Spleen (tissue), 11 donors: ENCODE measurements around the gene TBC1D16. TPM values are rescaled to one million over a fixed set of nuclear protein-coding genes. Genes with fewer than 3 reads are reported as not detected.
A peak's percentile ranks its signal among the peaks of the same experiment; 100 is the strongest.

ENCODE experiments used
- DNase-seq: peaks from one replicate; pipeline ENCODE4 v3.0.0-alpha.2; 2020
- H3K27ac ChIP-seq, 8 donors: fragments of 200-600 bp; sonication (generic) in 7 of 8; 1 replicate in 4 of 8; 2 replicates in 4 of 8; pipeline versions ENCODE4 v1.5.0 to v1.8.0; 2016 to 2021; ENCODE audit warnings: inconsistent platforms in 4 of 8, mild to moderate bottlenecking in 4 of 8, moderate library complexity in 1 of 8
- H3K27me3 ChIP-seq, 7 donors: fragments of 200-600 bp; sonication (generic) in 6 of 7; replicated peaks in 1 of 7; 1 replicate in 4 of 7; 2 replicates in 3 of 7; pipeline versions ENCODE4 v1.5.0 to v1.8.0; 2016 to 2021; ENCODE audit warnings: inconsistent platforms in 3 of 7, mild to moderate bottlenecking in 1 of 7
- H3K36me3 ChIP-seq, 6 donors: fragments of 200-600 bp; sonication (generic) in 5 of 6; 1 replicate in 4 of 6; 2 replicates in 2 of 6; pipeline versions ENCODE4 v1.5.0 to v1.8.0; 2016 to 2021; ENCODE audit warnings: inconsistent platforms in 2 of 6
- H3K4me1 ChIP-seq, 6 donors: fragments of 200-600 bp; sonication (generic) in 5 of 6; 1 replicate in 3 of 6; 2 replicates in 3 of 6; pipeline versions ENCODE4 v1.5.0 to v1.8.0; 2016 to 2021; ENCODE audit warnings: inconsistent platforms in 3 of 6
- H3K4me3 ChIP-seq, 8 donors: fragments of 200-600 bp; sonication (generic) in 7 of 8; 1 replicate in 4 of 8; 2 replicates in 4 of 8; pipeline versions ENCODE4 v1.5.0 to v1.8.0; 2016 to 2021; ENCODE audit warnings: inconsistent platforms in 4 of 8, mild to moderate bottlenecking in 4 of 8, moderate library complexity in 2 of 8
- H3K9me3 ChIP-seq, 8 donors: fragments of 200-600 bp; sonication (generic) in 7 of 8; 1 replicate in 4 of 8; 2 replicates in 4 of 8; pipeline versions ENCODE4 v1.5.0 to v1.8.0; 2016 to 2021; ENCODE audit warnings: inconsistent platforms in 4 of 8
- CTCF ChIP-seq, 11 experiments: fragments of 200-600 bp in 7 of 11; fragments of 450-650 bp in 4 of 11; sonication (generic) in 4 of 11; IDR thresholded peaks in 8 of 11; conservative IDR thresholded peaks in 3 of 11; 1 replicate in 7 of 11; 2 replicates in 4 of 11; pipeline versions ENCODE4 v1.4.0 to v1.8.0; 2016 to 2021; ENCODE audit warnings: antibody characterized with exemption in 11 of 11, inconsistent platforms in 4 of 11, mild to moderate bottlenecking in 1 of 11
- POLR2A ChIP-seq, 3 donors: fragments of 450-650 bp; IDR thresholded peaks; one replicate each; pipeline ENCODE4 v1.5.1; 2017; ENCODE audit warnings: antibody characterized with exemption in 3 of 3, mild to moderate bottlenecking in 1 of 3
- POLR2AphosphoS5 ChIP-seq, 3 donors: sonication (generic); formaldehyde crosslinking; IDR thresholded peaks; one replicate each; pipeline ENCODE4 v1.5.1; 2017; ENCODE audit warnings: antibody characterized with exemption in 3 of 3
- WGBS, 5 donors: extraction: QIAGEN DNeasy Blood & Tissue Kit in 3 of 5; methylation state at CpG; one replicate each; pipeline versions ENCODE4 v1.1.5 to v1.1.7; 2013 to 2018; 5-methylcytosine and 5-hydroxymethylcytosine counted together
- intact Hi-C: fragments of 100-400 bp; cut with DNase I; formaldehyde crosslinking; loops from one replicate; pipeline ENCODE4 v1.15.0; 2023; ENCODE audit warnings: low total_unique reads
- polyA plus RNA-seq, 3 donors: library from polyadenylated mRNA; stranded (reverse); fragments of 200-250 nt; gene quantifications; one replicate each; pipeline ENCODE4 v1.2.1, GENCODE V29; 2013
- total RNA-seq, 7 donors: library from RNA; depleted of rRNA in 3 of 7; stranded (reverse); fragments of >200 nt in 3 of 7; fragmentation: NEBNext Ultra II Directional in 4 of 7; extraction: Animal tissue kit (Norgen Biotek cat#: 25700) in 4 of 7; gene quantifications; one replicate each; pipeline versions ENCODE4 v1.1.0 to v1.2.1, GENCODE V29; 2016 to 2021
- donor health status: healthy with polysubstance abuse.
- donor health status: DM: no; HTN: no; CAD: no; lungs with moderate emphysema.
- donor health status: DM: no; HTN: no; CAD: no.
- donor health status: Bipolar disorder and iron deficiency.
- donor health status: healthy.
- donor health status: DM: no; HTN: no; CAD: no.
- donor health status: DM: yes; HTN: yes; CAD: no.

The TBC1D16 gene
- total and polyA plus RNA-seq, 10 donors: 1.3 to 33.6 (median 15.7) TPM

DNA sequence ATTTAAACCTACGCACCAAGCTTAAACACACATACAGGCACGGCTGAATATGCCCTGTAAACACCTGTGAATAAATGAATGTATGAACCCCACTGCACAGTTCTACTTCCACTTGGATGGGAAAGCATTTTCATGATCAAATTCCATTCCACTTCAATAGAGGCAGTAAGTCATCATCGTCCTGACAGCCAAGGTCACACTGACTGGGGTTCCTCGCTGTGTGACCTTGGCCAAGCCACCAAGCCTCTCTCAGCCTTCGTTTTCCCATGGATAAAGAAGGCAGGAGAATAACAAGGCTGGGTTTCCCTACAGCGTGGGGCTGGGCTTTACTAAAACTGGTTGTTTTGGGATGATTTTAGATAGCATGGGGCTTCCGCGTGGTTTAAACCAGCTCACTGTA is 82.8 kb downstream of the TBC1D16 start:
- Histone ChIP-seq H3K36me3 (peaks cover 0 to 27% (median 0%) of the 10 kb centered on the region in 6 donors), H3K9me3 (no peaks in the 10 kb centered on the region), H3K27ac (peak overlapping the region in 5 of 8 donors; percentile 5 to 56 (median 34)), H3K4me1 (peaks cover 6 to 28% (median 22%) of the 10 kb centered on the region in 6 donors), H3K27me3 (no peaks in the 10 kb centered on the region), H3K4me3 (no peak overlapping the region)
- DNase-seq: no peak
- intact Hi-C loops: no loop called here
- peak in 1 of 3 donors; percentile 28 for TF ChIP-seq POLR2AphosphoS5 (IDR thresholded peaks at IDR 0.05)
- no peak for TF ChIP-seq CTCF (IDR thresholded peaks at IDR 0.05 in 8 of 11, conservative IDR thresholded peaks at IDR 0.05 in 3 of 11)
- no peak for TF ChIP-seq POLR2A (IDR thresholded peaks at IDR 0.05)
- 72 to 79% (median 77%) methylated on average over 8 of the region's 8 CpGs for WGBS, 5 donors

- intact Hi-C loops: no loop called here
- Histone ChIP-seq H3K36me3 (peaks cover 0 to 32% (median 0%) of the 10 kb centered on the region in 6 donors), H3K27ac (peak overlapping the region in 5 of 8 donors; percentile 5 to 56 (median 40)), H3K4me1 (peaks cover 6 to 28% (median 22%) of the 10 kb centered on the region in 6 donors), H3K27me3 (no peaks in the 10 kb centered on the region), H3K4me3 (no peak overlapping the region), H3K9me3 (no peaks in the 10 kb centered on the region)
- no peak for TF ChIP-seq POLR2A (IDR thresholded peaks at IDR 0.05)
- no peak for TF ChIP-seq CTCF (IDR thresholded peaks at IDR 0.05 in 8 of 11, conservative IDR thresholded peaks at IDR 0.05 in 3 of 11)
- no peak for TF ChIP-seq POLR2AphosphoS5 (IDR thresholded peaks at IDR 0.05)
- 80 to 84% (median 83%) methylated on average over 33 to 36 of the region's 36 CpGs for WGBS, 5 donors
- DNase-seq: no peak
These were observed 83.3 kb downstream of the TBC1D16 start for GRCh38 chr17:79952265-79952877.

GRCh38 chr17:79951361-79952264 is 84.1 kb downstream of the TBC1D16 start:
- no peaks in the 10 kb centered on the region for H3K9me3 ChIP-seq
- 49 to 61% (median 56%) methylated on average over 18 to 31 of the region's 31 CpGs for WGBS, 5 donors
- no peak overlapping the region for H3K4me3 ChIP-seq
- intact Hi-C loops: no loop called here
- H3K4me1 ChIP-seq: peaks cover 6 to 28% (median 22%) of the 10 kb centered on the region in 6 donors
- H3K27ac ChIP-seq: peak overlapping the region in 4 of 8 donors; percentile 22 to 56 (median 44)
- H3K36me3 ChIP-seq: peaks cover 0 to 40% (median 0%) of the 10 kb centered on the region in 6 donors
- no peak for TF ChIP-seq CTCF (IDR thresholded peaks at IDR 0.05 in 8 of 11, conservative IDR thresholded peaks at IDR 0.05 in 3 of 11)
- TF ChIP-seq POLR2A (IDR thresholded peaks at IDR 0.05): no peak
- TF ChIP-seq POLR2AphosphoS5 (IDR thresholded peaks at IDR 0.05): no peak
- DNase-seq: no peak
- no peaks in the 10 kb centered on the region for H3K27me3 ChIP-seq

- DNase-seq: no peak
- H3K36me3 ChIP-seq: peaks cover 0 to 47% (median 0%) of the 10 kb centered on the region in 6 donors
- no peaks in the 10 kb centered on the region for H3K9me3 ChIP-seq
- intact Hi-C loops: no loop called here
- H3K27me3 ChIP-seq: no peaks in the 10 kb centered on the region
- peaks cover 6 to 28% (median 22%) of the 10 kb centered on the region in 6 donors for H3K4me1 ChIP-seq
- H3K27ac ChIP-seq: peak overlapping the region in 2 of 8 donors; percentile 22 to 56
- H3K4me3 ChIP-seq: no peak overlapping the region
- no peak for TF ChIP-seq POLR2AphosphoS5 (IDR thresholded peaks at IDR 0.05)
- TF ChIP-seq CTCF (IDR thresholded peaks at IDR 0.05 in 8 of 11, conservative IDR thresholded peaks at IDR 0.05 in 3 of 11): no peak
- TF ChIP-seq POLR2A (IDR thresholded peaks at IDR 0.05): no peak
- WGBS, 5 donors: 77 to 84% (median 79%) methylated on average over 17 of the region's 17 CpGs
These were observed 84.9 kb downstream of the TBC1D16 start for GRCh38 chr17:79950751-79951150.
